ENCODE results near the gene NCKAP5. TPM values are rescaled to one million over a fixed set of nuclear protein-coding genes. Genes with fewer than 3 reads are reported as not detected.

The NCKAP5 gene
- total RNA-seq, 3 donors from 2014 or later (not counting 1 experiment from before 2014, with no cell fraction given) = 0.12 to 0.20 TPM; not detected in 1

GRCh38 chr2:133438026-133438425, 130.2 kb downstream of the NCKAP5 start:
- H3K36me3 Mint-ChIP-seq = no peaks in the 10 kb centered on the region
- no peak overlapping the region for H3K27ac Mint-ChIP-seq
- Histone ChIP-seq H3K9me3 (ENCODE audit: control insufficient read depth, insufficient read depth, low read length) (no peaks in the 10 kb centered on the region), H3K4me3 (ENCODE audit: low read length) (no peak overlapping the region), H3K27me3 (ENCODE audit: control insufficient read depth, insufficient read depth, low read length) (no peaks in the 10 kb centered on the region), H3K36me3 (ENCODE audit: control insufficient read depth, insufficient read depth, low read length) (no peaks in the 10 kb centered on the region), H3K27ac (ENCODE audit: low read length) (no peak overlapping the region), H3K4me1 (ENCODE audit: control insufficient read depth, insufficient read depth, low read length) (no peaks in the 10 kb centered on the region)
- TF ChIP-seq CTCF (IDR thresholded peaks at IDR 0.05) = no peak
- H3K4me3 Mint-ChIP-seq = no peak overlapping the region
- H3K9me3 Mint-ChIP-seq = peaks cover 0 to 2% of the 10 kb centered on the region in 2 donors
- no peaks in the 10 kb centered on the region for H3K4me1 Mint-ChIP-seq
- DNase-seq (no peak), ATAC-seq (no peak)
- no peaks in the 10 kb centered on the region for H3K27me3 Mint-ChIP-seq (ENCODE audit: low read depth in 2 of 2)
- intact Hi-C loops (cut with micrococcal nuclease) = no loop called here

- no peaks in the 10 kb centered on the region for H3K27me3 Mint-ChIP-seq (ENCODE audit: low read depth in 2 of 2)
- no peaks in the 10 kb centered on the region for H3K36me3 Mint-ChIP-seq
- no peaks in the 10 kb centered on the region for H3K4me1 Mint-ChIP-seq
- Histone ChIP-seq H3K27ac (ENCODE audit: low read length) (no peak overlapping the region), H3K36me3 (ENCODE audit: control insufficient read depth, insufficient read depth, low read length) (no peaks in the 10 kb centered on the region), H3K27me3 (ENCODE audit: control insufficient read depth, insufficient read depth, low read length) (no peaks in the 10 kb centered on the region), H3K9me3 (ENCODE audit: control insufficient read depth, insufficient read depth, low read length) (no peaks in the 10 kb centered on the region), H3K4me1 (ENCODE audit: control insufficient read depth, insufficient read depth, low read length) (no peaks in the 10 kb centered on the region), H3K4me3 (ENCODE audit: low read length) (no peak overlapping the region)
- TF ChIP-seq CTCF (IDR thresholded peaks at IDR 0.05) = no peak
- intact Hi-C loops (cut with micrococcal nuclease) = no loop called here
- DNase-seq (no peak), ATAC-seq (no peak)
- 60% methylated on average over 3 of the region's 3 CpGs for WGBS (ENCODE audit: insufficient coverage)
- H3K9me3 Mint-ChIP-seq = peaks cover 0 to 2% of the 10 kb centered on the region in 2 donors
- no peak overlapping the region for H3K4me3 Mint-ChIP-seq
- no peak overlapping the region for H3K27ac Mint-ChIP-seq
Observed at GRCh38 chr2:133437492-133437891, 130.8 kb downstream of the NCKAP5 start.

GRCh38 chr2:133434959-133435668, 133.1 kb downstream of the NCKAP5 start:
- no peaks in the 10 kb centered on the region for H3K9me3 ChIP-seq (ENCODE audit: control insufficient read depth, insufficient read depth, low read length)
- Mint-ChIP-seq H3K27ac (no peak overlapping the region), H3K36me3 (no peaks in the 10 kb centered on the region), H3K4me3 (no peak overlapping the region), H3K27me3 (ENCODE audit: low read depth in 2 of 2) (no peaks in the 10 kb centered on the region), H3K9me3 (peaks cover 5 to 6% of the 10 kb centered on the region in 2 donors), H3K4me1 (no peaks in the 10 kb centered on the region)
- intact Hi-C loops (cut with micrococcal nuclease) = no loop called here
- DNase-seq (no peak), ATAC-seq (no peak)
- no peaks in the 10 kb centered on the region for H3K4me1 ChIP-seq (ENCODE audit: control insufficient read depth, insufficient read depth, low read length)
- TF ChIP-seq CTCF (IDR thresholded peaks at IDR 0.05) = no peak
- 81% methylated on average over 4 of the region's 5 CpGs for WGBS (ENCODE audit: insufficient coverage)
- H3K36me3 ChIP-seq (ENCODE audit: control insufficient read depth, insufficient read depth, low read length) = no peaks in the 10 kb centered on the region
- H3K27me3 ChIP-seq (ENCODE audit: control insufficient read depth, insufficient read depth, low read length) = no peaks in the 10 kb centered on the region
- no peak overlapping the region for H3K4me3 ChIP-seq (ENCODE audit: low read length)
- H3K27ac ChIP-seq (ENCODE audit: low read length) = no peak overlapping the region
